HG03354 (cell line): Measurements from ENCODE around the gene MARK1.
A peak's percentile ranks its signal among the peaks of the same experiment; 100 is the strongest.

Source experiments
- ATAC-seq: cut with Tn5 transposase; IDR thresholded peaks from one replicate; pipeline ENCODE4 v1.9.1; 2021; ENCODE audit warnings: mild to moderate bottlenecking; ENCODE audit not compliant: unreplicated experiment, poor library complexity, severe bottlenecking

MARK1 gene

GRCh38 chr1:220527908-220528678 is at the start of gene MARK1:
TSS of gene MARK1 (plus strand) at chr1:220528136. CDS start at chr1:220528823, 687 bp downstream.
- peak; percentile 74 for ATAC-seq

- no peak for ATAC-seq
Measured at GRCh38 chr1:220483700-220484099, 44.2 kb upstream of the MARK1 start.

GRCh38 chr1:220484135-220484534 is 43.8 kb upstream of the MARK1 start:
- ATAC-seq, result no peak

- no peak for ATAC-seq
Measured at GRCh38 chr1:220485131-220485530, 42.8 kb upstream of the MARK1 start.

DNA sequence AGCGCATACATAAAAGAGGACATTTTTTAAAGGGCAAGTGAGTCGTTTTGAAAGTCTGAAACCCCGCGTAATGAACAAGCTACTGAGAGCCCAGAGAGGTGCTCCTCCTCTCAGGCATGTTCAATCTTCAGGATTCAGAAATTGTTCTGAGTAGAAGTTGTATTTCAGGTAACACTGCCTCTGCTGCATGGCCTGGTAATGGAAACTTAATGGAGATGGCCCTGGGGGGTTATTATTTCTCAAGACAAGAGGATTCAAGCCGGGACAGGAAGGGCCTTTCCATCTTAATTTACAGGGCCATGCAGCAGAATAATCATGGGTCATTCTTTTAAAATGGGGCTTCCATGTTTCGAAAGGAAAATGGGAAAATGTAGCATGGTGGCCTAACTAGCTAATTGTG is 42.1 kb upstream of the MARK1 start:
- no peak for ATAC-seq

GRCh38 chr1:220487297-220487820 is 40.6 kb upstream of the MARK1 start:
- ATAC-seq, result peak; percentile 52

DNA sequence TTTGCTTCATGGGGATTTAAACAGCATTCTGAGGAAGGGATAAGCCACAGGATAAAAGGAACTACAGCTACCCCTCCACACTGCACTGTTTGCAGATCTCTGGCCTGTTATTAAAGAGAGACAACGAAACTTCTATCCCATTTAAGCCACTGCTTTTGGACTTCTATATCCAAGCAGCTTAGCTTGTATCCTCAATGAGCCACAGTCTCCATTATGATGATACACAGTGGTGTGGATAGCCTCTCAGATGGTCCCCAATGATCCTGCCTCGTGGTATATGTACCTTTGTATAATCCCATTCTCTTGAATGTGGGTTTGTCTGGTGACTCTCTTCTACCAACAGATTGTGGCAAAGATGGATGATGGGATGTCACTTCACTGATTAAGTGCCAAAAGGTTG is 36.0 kb upstream of the MARK1 start:
- ATAC-seq, result no peak

GRCh38 chr1:220497220-220497947 is 30.6 kb upstream of the MARK1 start:
- no peak for ATAC-seq

GRCh38 chr1:220498188-220498587 is 29.7 kb upstream of the MARK1 start:
- no peak for ATAC-seq

GRCh38 chr1:220500372-220500771 is 27.6 kb upstream of the MARK1 start:
- no peak for ATAC-seq

DNA sequence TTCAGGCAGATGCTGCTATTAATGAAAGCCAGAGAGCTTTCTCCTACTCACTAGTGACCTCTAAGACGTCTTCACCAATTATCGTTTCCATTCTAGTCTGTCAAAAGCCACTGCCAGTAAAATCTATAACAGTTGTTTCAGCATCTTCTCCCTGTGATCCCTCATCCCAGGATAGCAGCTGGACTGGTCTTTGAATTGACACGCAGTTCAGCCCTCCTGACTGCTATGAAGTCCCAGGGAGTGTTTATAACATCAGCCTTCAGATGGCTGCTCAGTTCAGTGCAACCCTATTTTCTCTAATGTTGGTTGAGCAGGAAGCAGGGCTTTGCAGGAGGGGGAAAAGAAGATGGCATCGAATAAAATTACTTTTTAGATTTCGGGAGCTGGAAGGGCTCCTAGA is 23.6 kb upstream of the MARK1 start:
- no peak for ATAC-seq

- no peak for ATAC-seq
Measured at GRCh38 chr1:220507085-220507484, 20.9 kb upstream of the MARK1 start.

DNA sequence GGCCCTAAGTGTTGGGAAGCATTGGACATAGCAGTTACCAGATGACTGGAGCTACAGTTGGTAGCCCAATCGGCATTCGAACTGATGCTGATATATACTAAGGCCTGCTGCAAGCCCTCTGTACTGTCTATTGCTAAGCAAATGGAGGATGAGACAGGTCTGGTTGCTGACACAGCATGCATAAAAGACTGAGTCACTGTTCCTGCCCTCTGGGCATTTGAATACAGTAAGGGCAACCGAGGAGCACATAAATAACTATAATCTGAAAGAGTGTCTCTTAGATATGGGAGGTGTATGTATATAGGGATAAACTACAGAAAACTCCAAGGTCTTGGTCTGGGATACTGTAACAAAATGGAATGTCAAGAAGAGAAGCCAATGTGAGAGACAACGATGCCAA is 16.8 kb upstream of the MARK1 start:
- ATAC-seq, result no peak

DNA sequence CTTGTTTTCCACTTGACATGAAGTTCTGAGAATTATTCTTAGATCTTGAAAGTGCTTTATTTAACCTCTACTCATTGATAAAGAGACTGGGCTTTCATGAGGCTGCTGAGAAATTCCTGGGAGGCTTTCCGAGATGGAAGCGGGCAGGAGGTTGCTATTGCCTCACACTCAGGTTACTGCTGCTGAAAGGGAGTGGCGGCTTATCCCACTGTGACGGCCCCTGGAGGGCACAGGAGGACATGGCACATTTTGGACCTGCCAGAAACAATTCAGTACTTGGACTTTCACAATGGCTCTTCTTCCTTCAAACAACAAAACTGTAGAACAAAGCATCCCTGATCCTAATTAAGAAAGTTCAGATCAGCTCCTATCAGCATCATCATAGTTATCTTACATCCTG is 16.2 kb upstream of the MARK1 start:
- no peak for ATAC-seq

- no peak for ATAC-seq
Measured at GRCh38 chr1:220513834-220514233, 14.1 kb upstream of the MARK1 start.

DNA sequence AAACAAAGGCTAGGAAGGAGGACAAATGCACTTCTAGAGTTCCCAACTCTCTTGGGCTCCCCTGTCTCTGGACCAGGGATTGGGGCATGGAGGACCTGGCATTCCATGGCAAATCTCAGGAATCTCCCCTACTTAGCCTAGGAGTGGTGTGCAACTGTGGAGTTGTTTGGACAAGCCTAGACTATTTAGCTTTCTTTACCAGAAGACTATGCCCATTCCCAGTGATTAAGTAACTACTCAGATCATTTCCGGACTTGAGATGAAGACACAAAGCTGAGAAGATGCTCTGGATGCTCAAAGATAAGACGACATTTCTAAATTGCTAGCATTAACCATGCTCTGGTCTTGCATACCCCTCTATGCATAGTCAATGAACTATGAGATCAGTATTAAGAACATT is 13.7 kb upstream of the MARK1 start:
- no peak for ATAC-seq

DNA sequence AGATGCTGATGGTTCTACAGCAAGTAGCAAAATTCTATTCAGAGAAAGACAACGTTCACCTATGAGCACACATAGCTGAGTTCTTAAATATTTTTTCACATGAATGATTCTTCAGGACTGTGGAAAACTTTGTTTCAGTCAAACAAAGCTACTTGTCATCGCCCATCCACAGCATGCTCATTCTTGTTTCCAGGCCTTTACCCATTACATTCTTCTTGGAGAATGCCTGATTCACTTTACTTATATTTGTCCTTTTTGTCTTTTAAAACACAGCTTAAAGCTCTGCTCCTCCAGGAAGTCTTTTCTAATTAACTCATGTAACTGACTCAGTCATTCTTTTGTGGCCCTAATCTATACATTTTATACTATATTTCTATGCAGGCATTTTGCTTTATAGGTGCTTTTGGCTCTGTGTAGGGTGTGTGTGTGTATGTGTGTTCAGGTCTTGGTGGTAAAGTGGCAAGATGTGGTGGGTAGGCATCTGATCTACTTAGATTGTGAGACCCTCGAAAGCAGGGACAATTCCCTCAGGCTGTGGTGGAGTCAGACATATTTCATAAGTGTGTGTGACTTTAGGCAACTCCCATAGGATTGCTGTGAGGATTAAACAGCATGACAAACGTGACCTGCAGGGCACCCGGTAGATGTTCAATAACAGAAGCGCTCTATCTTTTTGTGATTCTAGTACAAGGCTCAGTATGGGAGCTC is 11.8 kb upstream of the MARK1 start:
- no peak for ATAC-seq

GRCh38 chr1:220516722-220517042 is 11.3 kb upstream of the MARK1 start:
- ATAC-seq, result no peak

DNA sequence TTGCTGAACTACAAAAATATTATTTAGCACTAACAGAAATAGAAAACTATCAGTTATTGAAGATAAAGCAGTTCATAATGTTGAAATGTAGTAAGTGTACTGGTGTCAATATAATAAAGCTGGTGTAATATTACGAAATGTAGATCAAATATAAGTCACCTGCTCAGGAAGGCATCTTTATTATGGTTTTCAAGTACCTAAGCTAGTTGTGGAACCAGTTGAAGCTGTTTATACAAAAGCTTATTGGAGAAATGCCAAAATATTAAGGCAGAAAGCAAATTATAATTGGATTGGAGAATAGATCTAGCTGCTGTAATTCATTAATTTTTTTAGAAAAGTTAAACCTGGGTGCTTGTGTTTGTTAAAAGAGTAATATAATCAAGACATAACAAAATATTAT is 6.2 kb upstream of the MARK1 start:
- no peak for ATAC-seq

DNA sequence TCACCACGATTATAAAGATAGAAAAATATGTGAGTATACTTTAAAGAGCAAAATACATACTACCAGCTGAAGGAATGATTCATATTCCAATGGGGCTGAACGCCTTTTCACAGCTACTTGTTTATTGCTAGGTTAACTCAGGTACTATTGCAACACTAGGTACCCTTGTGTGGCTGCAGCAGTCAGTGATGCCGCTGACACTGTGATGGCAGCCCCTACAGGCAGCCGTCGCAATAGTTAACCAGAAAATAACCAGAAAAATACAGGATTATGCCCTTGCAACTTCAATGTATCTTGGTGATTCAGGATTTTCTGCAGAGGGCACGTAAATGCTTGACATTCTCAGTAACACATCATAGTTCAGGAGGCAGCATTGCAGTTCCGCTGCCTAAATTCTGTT is 1.6 kb upstream of the MARK1 start:
- ATAC-seq, result no peak
